ENCODE measurements around the gene POLR1B.
"Not testable (repeated sequence)": the region's sequence is repeated elsewhere in the genome, so short reads cannot be mapped to it uniquely, and the experiment has no call there.

POLR1B gene, protein sequence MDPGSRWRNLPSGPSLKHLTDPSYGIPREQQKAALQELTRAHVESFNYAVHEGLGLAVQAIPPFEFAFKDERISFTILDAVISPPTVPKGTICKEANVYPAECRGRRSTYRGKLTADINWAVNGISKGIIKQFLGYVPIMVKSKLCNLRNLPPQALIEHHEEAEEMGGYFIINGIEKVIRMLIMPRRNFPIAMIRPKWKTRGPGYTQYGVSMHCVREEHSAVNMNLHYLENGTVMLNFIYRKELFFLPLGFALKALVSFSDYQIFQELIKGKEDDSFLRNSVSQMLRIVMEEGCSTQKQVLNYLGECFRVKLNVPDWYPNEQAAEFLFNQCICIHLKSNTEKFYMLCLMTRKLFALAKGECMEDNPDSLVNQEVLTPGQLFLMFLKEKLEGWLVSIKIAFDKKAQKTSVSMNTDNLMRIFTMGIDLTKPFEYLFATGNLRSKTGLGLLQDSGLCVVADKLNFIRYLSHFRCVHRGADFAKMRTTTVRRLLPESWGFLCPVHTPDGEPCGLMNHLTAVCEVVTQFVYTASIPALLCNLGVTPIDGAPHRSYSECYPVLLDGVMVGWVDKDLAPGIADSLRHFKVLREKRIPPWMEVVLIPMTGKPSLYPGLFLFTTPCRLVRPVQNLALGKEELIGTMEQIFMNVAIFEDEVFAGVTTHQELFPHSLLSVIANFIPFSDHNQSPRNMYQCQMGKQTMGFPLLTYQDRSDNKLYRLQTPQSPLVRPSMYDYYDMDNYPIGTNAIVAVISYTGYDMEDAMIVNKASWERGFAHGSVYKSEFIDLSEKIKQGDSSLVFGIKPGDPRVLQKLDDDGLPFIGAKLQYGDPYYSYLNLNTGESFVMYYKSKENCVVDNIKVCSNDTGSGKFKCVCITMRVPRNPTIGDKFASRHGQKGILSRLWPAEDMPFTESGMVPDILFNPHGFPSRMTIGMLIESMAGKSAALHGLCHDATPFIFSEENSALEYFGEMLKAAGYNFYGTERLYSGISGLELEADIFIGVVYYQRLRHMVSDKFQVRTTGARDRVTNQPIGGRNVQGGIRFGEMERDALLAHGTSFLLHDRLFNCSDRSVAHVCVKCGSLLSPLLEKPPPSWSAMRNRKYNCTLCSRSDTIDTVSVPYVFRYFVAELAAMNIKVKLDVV

DNA sequence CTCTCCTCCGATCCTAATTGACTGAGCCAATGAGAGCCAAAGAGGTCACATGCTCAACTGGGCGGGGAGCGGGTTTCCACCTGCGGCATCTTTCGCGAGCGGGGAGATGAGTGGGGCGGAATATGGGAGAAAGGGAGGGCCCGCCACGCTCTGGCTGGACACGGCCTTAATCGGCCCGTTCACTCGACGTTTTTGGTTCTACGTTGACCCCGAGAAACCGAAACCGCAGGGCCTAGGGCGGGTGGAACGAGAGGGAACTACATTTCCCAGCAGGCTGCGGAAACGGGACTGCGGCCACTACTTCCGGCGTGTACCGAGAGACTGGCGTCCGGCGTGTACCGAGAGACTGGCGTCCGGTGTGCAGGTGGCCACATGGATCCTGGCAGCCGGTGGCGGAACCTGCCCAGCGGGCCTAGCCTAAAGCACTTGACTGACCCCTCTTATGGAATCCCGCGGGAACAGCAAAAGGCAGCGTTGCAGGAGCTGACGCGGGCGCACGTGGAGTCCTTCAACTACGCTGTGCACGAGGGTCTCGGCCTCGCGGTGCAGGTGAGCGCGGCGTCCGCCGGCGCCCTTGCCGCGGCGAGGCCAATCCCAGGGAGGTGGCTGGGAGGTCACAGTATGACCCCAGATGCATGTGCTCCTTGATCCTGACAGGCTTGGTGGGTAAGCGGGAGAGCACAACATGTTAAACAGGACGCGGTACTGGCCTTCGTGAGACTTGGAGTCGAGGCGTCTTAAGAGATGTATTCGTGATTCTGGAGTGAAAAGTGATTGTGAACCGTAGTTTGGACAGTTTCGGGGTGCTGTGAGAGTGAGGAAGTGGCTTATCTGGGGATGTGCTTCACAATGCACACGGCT, at the start of gene POLR1B:
TSS of gene POLR1B (plus strand) at position 343 of the 861 bp plus-strand sequence. CDS start at position 373, 30 bp downstream.
- DNase-seq: peak; percentile 46 to 96

DNA sequence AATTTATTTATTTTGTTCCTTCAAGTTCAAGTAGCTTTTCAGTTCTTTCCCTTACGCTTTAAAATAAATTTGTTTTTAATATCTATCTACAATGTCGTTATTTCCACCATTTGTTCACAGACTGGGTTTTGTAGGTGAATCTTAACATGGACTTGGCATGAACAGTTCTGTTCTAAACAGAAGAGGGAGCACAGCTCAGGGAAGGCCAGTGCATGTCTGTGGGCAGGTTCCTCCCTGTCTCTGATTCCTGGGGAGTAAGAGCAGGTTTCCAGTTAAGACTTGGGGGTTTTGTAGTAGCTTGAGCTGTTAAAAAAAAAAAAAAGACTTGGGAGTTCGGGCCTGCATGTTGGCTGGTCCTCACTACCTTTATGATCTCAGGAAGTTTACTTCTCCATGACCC, 49.2 kb upstream of the POLR1B start:
- no peak for DNase-seq

DNA sequence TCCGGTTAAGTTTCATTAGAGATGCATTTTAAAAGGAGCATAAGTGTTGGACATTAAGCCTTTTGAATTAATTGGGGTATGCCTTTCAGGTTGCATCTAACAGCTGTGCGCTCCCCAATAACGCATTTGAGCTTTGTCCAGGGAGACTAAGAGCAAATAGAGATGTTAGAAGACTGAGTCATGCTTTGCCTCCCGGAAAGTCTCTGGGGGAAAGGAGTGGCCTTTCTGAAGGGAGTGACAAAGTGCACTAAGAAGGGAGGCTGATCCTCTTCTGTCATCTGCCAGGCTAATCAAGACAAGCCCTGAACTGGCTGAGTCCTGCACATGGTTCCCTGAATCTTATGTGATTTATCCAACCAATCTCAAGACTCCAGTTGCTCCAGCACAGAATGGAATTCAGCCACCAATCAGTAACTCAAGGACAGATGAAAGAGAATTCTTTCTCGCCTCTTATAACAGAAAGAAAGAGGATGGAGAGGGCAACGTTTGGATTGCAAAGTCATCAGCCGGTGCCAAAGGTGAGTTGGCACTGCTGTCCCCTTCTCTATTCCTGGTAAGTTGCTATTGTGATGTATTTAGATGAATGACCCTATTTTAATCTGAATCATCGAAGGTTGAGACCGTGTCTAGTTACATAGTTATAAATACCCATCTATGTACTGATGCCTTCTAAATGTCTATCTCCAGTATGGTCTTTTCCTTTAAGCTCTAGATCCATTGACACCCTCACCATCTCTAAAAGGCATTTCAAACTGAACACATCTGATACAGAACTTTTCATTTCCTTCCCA, 48.2 kb upstream of the POLR1B start:
- no peak for DNase-seq

DNA sequence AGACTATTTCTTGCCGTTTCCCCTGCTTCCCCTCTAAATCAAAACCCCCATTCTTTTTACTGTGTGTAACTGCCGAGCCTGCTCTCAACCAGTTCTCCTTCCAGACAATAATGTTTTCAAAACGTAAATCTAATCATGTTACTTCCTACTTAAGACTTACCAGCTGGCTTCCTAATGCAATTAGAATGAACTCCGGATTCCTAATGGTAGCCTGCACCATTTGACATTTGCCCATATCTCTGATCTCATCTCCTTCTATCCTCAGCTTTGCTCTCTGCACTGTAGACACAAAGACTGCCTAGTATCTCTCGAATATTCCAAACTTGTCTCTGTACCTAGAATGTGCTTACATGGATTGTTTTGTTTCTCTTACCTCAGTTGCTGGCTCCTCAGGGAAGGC, 47.4 kb upstream of the POLR1B start:
- no peak for DNase-seq

DNA sequence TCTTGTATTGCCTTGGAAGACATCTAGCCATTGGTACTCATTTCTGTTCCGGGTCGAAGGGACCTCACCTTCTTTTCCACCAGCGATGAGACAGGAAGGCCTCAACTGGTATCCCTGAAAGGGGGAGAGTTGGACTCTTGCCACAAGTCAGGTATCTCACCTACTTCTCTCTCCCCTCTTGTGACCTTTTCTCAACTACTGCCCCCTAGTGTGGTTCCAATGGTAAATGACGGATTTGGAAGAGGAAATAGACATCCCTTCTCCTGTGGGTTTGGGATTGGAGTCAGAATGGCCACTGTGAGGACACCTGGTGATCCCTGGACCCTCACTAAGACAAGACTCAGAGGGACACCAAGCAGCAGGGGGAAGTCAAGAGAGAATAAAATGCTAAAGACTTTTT, 46.4 kb upstream of the POLR1B start:
- not testable (repeated sequence) for DNase-seq

DNA sequence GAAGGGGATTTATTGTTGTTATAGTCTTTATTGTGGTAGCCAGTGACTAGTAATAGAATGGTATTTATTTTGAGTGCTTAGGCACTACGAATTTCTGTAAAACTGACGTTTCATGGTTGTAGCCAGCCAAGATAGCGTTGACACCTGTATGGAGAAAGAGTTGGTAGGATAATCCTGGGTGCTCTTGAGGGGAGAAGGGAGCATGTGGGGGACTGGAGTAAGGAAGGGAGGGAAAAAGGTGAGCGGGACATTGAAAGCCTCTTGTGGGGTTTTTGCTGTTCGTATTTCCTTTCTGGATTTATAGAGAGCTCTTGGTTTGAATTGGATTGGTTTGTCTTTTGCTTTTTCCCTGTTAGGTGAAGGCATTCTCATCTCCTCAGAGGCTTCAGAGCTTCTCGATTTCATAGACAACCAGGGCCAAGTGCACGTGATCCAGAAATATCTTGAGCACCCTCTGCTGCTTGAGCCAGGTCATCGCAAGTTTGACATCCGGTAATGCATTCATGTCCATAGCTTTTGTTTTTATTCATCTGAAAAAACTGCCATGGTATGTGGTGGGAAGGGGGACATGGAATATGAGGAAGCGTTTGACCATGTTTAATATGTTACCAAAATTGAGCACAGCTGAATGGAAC, 41.3 kb upstream of the POLR1B start:
- peak in 1 of 2 donors; percentile 12 for DNase-seq

DNA sequence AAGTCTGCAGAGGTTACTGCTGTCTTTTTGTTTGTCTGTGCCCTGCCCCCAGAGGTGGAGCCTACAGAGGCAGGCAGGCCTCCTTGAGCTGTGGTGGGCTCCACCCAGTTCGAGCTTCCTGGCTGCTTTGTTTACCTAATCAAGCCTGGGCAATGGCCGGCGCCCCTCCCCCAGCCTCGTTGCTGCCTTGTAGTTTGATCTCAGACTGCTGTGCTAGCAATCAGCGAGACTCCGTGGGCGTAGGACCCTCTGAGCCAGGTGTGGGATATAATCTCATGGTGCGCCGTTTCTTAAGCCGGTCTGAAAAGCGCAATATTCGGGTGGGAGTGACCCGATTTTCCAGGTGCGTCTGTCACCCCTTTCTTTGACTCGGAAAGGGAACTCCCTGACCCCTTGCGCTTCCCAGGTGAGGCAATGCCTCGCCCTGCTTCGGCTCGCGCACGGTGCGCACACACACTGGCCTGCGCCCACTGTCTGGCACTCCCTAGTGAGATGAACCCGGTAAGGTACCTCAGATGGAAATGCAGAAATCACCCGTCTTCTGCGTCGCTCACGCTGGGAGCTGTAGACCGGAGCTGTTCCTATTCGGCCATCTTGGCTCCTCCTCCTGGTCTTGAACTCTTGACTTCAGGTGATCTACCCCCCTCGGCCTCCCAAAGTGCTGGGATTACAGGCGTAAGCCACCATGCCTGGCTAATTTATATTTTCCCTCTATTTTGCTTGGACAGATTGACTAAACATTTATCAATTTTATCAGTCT, 32.8 kb upstream of the POLR1B start:
- not testable (repeated sequence) for DNase-seq

DNA sequence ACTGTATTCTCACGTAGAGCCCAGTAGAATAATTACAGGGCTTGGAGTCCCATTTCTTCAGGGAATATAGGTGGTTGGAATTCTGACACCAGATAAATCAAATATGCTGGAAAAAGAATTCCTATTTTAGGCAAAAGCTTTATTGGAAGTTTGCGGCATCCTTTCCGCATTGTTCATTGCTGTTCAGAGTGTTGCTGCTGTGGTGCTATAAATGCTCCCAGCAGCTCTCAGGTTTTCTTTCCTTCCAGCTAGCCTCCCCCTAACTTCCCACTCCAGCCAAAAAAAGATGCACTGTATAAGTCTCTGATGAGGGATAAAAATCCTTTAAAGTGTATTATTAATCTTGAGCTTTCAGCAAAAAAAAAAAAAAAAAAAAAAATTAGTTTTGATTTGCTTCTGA, 25.5 kb upstream of the POLR1B start:
- no peak for DNase-seq

DNA sequence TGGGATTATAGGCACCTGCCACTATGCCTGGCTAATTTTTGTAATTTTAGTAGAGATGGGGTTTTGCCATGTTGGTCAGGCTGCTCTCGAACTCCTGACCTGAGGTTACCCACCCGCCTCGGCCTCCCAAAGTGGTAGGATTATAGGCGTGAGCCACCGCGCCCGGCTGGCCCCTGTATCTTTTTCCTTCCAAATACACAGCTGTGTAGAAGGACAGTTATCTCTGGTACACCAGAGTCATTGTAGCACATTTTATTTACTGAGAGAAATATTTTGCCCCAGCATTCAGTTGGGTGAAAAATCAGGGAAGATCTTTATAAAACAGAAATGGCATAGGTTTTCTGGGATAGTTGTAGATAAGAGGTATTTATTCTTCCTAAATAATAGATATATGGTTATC, 23.5 kb upstream of the POLR1B start:
- no peak for DNase-seq

DNA sequence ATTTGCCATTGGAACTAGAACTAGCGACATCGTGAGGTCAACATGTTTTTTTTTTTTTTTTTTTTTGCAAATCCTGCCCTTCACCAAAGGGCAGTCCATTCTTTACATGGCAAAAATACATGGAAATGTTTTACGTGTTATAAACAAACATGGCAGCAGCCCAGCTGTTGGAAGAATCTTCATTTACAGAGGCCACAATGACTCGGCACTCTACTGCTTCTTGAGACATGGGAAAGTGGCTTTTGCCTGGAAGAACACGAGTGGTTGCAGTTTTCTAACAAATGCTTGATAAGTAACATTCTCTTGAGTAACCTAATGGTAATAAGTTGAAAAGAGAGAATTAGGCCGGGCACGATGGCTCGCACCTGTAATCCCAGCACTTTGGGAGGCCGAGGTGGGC, 22.8 kb upstream of the POLR1B start:
- no peak for DNase-seq

DNA sequence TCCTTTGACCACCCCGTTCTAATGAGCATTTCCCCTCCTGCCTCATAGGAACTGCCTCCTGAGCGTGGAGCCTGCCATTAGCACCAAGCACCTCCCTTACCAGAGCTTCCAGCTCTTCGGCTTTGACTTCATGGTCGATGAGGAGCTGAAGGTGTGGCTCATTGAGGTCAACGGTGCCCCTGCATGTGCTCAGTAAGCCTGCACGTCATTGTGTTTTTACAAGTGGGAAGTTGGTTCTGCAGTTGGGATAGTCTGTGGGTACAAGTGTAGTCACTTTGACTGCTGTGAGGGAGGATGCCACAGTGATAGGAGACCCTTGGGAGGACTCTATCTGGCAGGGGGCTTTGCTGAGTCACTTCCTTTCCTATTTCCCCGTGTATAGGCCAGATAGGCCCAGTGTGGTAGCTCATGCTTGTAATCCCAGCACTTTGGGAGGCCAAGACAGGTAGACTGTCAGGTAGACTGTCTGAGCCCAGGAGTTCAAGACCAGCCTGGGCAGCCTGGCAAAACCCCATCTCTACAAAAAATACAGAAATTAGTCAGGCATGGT, 22.0 kb upstream of the POLR1B start:
- DNase-seq: no peak

DNA sequence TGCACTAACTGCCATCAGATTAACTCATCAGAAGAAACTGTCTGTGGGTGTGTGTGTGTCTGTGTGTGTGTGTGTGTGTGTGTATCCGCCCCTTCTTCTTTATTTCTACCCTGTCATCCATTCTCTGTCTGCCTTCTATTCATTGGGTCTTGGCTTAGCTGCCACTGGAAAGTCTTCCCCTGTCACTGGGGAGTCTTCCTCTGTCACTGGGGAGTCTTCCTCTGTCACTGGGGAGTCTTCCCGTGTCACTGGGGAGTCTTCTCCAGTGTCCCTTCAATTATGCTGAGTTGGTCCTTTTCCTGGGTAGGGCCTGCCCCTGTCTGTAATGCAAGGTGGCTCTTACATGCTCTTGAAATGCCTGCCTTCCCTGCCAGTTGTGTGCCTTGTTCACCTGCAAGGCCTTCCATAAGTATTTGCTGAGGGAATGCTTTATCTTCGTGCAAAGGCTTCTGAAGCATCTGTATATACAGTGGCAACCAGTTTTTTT, 18.9 kb upstream of the POLR1B start:
- DNase-seq: no peak

DNA sequence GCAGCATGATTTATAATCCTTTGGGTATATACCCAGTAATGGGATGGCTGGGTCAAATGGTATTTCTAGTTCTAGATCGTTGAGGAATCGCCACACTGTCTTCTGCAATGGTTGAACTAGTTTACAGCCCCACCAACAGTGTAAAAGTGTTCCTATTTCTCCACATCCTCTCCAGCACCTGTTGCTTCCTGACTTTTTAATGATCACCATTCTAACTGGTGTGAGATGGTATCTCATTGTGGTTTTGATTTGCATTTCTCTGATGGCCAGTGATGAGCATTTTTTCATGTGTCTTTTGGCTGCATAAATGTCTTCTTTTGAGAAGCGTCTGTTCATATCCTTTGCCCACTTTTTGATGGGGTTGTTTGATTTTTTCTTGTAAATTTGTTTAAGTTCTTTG, 18.0 kb upstream of the POLR1B start:
- not testable (repeated sequence) for DNase-seq

DNA sequence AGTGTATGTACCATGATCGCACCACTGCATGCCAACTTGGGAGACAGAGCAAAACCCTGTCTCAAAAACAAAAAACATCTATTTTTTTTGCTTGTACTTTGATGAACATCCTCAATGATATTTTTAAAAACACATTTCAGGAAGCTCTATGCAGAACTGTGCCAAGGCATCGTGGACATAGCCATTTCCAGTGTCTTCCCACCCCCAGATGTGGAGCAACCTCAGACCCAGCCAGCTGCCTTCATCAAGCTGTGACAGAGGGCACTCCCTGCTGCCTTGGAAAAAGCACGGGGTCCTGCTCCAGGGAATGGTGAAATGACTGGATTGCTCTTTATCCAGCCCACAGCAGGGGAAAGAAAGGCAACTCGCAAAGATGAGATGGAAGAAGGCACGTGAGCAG, 13.7 kb upstream of the POLR1B start:
- DNase-seq: no peak

DNA sequence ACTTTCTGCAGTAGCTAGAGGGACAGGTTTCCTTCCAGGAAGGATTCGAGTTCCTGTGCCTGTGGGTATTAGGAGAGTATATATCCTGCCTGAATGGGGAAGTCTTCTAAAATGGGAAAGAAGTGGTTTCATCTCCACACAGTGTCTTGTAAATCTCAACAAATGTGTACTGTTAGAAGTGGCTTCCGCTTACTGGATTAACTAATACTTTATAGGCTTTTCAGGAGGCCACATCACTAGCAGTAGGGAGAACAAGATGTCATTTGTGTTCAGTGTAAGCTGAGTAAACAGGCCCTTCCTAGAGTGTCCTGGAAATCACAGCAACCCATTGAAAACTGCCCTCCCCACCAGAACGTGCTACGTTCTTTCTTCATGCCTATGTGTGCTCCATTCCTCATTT, 12.5 kb upstream of the POLR1B start:
- no peak for DNase-seq

DNA sequence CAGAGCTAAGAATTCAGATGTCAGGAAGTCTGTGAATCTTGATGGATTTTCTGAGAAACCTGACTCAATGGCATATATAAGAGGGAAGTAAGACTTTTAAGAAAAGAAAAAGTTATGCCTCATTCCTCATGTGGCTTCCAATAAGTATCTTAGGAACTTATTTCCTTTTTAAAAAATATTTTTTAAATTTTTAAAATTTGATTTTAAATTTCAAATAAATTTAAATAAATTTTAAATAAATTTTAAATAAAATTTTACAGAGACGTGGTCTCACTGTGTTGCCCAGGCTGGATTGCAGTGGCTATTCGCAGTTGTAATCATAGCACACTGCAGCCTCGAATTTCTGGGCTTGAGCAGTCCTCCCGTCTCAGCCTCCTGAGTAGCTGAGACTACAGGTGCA, 11.5 kb upstream of the POLR1B start:
- no peak for DNase-seq

DNA sequence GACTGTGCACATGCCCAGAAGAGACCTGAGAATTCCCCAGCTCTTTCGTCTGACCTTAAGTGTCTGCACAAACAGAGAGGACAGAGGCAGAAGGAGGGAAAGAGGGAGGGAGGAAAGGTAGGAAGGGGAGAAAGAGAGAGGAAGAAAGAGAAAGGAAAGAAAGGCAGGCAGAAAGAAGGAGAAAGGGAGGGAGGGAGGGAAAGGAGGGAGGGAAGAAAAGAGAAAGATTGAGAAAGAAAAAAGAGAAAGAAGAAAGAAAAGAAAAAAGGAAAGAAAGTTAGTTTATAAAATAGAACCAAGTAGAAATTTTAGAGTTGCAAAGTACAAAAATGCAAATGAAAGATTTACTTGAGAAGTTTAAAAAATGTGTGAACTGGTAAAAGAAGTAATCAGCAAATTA, 7.4 kb upstream of the POLR1B start:
- no peak for DNase-seq

DNA sequence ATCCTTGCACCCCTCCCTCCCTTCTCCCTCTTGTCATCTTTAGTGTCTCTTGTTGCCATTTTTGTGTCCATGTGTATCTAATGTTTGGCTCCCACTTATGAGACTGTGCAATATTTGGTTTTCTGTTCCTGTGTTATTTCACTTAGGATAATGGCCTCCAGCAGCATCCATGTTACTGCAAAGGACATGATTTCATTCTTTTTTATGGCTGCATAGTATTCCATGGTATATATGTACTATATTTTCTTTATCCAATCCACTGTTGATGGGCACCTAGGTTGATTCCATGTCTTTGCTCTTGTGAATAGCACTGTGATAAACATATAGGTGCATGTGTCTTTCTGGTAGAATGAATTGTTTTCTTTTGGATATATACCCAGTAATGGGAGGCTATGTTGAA, 5.6 kb upstream of the POLR1B start:
- not testable (repeated sequence) for DNase-seq

DNA sequence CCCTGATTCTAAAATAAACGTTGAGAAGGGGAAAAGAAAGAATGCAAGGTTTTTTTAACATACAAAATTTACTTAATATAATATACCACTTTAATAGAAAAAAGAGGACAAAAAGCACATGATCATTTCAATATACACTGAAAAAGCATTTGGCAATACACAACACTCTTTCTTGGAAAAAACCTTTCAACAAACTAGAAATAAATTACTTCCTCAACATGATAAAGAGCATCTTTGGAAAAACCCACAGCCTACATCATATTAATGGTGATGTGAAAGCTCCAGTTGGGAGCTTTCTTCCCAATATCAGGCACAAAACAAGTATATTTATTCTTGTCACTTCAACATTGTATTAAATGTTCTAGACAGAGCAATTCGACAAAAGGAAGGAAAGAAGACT, 3.0 kb upstream of the POLR1B start:
- no peak for DNase-seq

DNA sequence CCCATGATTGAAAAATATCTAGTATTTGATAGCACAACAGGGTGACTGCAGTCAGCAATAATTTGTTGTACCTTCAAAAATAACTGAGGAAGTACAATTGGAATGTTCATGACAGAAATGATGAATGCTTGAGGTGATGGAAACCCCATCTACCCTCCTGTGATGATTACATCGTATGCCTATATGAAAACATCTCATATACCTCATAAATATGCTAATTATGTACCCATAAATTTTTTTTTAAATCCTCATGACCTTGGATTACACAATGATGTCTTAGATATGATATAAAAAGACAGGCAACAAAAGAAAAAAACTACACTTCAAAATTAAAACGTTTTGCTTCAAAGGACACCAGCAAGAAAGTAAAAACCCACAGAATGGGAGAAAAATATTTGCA, 1.4 kb upstream of the POLR1B start:
- no peak for DNase-seq
